Esophagus squamous epithelium (tissue), 4 donors: ENCODE results near the gene PTGS2.

Experiments
- POLR2A ChIP-seq, 4 donors: fragments of 450-650 bp; IDR thresholded peaks; one replicate each; pipeline ENCODE4 v1.6.1; 2017; ENCODE audit warnings: antibody characterized with exemption in 4 of 4, mild to moderate bottlenecking in 4 of 4, moderate library complexity in 3 of 4
- TF ChIP-seq, protein P1 (sequence below), 6 experiments: fragments of 450-650 bp in 4 of 6; fragments of 200-600 bp in 2 of 6; sonication (generic) in 2 of 6; IDR thresholded peaks; one replicate each; pipeline ENCODE4 v1.5.1; 2016 to 2019; ENCODE audit warnings: antibody characterized with exemption in 6 of 6, mild to moderate bottlenecking in 4 of 6, moderate library complexity in 4 of 6

DNA sequence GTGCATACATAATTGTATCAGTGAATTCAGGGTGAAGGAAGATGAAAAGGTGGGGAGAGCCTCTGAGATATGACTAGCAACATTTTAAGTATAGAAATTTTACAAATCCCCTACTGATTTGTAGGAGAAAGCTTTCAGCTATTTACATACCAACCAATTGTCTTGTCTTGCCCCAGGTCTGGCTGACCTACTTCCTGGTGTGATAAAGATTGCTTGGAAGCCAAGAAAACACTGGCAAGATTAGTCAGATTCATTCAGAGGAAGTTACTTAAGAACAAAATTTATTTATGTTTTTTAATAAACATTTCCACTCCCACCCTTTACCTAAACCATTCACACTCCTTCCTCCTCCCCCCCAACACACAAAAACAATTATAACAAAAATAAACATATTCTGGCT, 17.5 kb downstream of the PTGS2 start:
- TF ChIP-seq, protein P1, sequence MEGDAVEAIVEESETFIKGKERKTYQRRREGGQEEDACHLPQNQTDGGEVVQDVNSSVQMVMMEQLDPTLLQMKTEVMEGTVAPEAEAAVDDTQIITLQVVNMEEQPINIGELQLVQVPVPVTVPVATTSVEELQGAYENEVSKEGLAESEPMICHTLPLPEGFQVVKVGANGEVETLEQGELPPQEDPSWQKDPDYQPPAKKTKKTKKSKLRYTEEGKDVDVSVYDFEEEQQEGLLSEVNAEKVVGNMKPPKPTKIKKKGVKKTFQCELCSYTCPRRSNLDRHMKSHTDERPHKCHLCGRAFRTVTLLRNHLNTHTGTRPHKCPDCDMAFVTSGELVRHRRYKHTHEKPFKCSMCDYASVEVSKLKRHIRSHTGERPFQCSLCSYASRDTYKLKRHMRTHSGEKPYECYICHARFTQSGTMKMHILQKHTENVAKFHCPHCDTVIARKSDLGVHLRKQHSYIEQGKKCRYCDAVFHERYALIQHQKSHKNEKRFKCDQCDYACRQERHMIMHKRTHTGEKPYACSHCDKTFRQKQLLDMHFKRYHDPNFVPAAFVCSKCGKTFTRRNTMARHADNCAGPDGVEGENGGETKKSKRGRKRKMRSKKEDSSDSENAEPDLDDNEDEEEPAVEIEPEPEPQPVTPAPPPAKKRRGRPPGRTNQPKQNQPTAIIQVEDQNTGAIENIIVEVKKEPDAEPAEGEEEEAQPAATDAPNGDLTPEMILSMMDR (IDR thresholded peaks at IDR 0.05) = no peak
- no peak for TF ChIP-seq POLR2A (IDR thresholded peaks at IDR 0.05)
